ENCODE measurements around the gene MTHFSD.

Gene MTHFSD

DNA sequence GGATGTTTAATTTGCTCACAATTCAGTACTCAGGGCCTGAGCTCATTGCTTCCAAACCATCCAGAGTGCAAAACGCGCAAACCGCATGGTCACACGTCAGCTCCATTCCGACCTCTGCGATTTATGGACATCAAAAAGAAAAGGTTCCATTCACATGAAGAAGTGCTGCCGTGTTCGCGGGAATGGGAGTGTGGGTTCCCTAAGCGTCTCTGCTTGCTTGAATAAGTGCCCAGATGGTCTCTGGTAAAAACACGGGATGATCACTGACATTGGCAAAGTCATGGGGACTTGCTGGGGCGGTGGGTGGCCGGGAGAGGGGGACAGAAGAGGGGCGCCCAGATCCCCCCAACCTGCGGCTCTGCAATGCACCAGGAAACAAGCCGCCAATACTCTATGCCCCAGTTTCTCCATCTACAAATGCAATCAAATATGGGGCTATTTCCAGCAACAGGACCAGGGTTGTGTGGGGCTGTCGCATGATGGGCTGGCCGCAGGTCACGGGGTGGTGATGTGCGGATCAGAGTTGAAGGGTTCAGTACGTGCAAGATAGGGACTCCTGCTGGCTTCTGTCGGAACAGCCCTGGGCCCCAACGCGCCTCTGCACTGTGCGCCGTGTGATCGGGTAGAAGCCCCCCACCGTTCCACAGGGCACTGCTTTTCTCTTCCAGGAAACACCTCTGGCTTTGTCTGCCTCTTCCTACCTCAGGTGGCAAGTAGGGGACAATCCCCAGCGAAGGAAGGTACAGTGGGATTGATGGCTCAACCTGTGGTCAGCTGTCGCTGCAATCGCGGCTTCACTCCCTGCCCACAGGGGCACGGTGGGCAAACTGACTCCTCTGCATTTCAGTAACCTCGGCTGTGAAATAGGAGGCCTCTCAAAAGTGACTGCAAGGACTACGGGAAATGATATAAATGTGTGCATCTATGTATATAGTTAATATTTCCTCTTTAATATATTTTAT lies 33.5 kb downstream of the MTHFSD start:
- no peak overlapping the region for H3K27ac ChIP-seq (ENCODE audit: low read depth, low read length, severe bottlenecking)
- peaks cover 5% of the 10 kb centered on the region for H3K4me1 ChIP-seq (ENCODE audit: control insufficient read depth, insufficient read depth, low read length, poor library complexity, severe bottlenecking)
- 87 to 88% methylated on average over 25 to 28 of the region's 35 CpGs for WGBS, 2 experiments (ENCODE audit: insufficient coverage in 2 of 2)
- no peak overlapping the region for H3K4me3 ChIP-seq (ENCODE audit: extremely low read depth, insufficient read depth, low read length, poor library complexity, severe bottlenecking)
- H3K9me3 ChIP-seq (ENCODE audit: control insufficient read depth, low read length) = no peaks in the 10 kb centered on the region
- H3K36me3 ChIP-seq (ENCODE audit: control insufficient read depth, insufficient read depth, low read length) = no peaks in the 10 kb centered on the region

DNA sequence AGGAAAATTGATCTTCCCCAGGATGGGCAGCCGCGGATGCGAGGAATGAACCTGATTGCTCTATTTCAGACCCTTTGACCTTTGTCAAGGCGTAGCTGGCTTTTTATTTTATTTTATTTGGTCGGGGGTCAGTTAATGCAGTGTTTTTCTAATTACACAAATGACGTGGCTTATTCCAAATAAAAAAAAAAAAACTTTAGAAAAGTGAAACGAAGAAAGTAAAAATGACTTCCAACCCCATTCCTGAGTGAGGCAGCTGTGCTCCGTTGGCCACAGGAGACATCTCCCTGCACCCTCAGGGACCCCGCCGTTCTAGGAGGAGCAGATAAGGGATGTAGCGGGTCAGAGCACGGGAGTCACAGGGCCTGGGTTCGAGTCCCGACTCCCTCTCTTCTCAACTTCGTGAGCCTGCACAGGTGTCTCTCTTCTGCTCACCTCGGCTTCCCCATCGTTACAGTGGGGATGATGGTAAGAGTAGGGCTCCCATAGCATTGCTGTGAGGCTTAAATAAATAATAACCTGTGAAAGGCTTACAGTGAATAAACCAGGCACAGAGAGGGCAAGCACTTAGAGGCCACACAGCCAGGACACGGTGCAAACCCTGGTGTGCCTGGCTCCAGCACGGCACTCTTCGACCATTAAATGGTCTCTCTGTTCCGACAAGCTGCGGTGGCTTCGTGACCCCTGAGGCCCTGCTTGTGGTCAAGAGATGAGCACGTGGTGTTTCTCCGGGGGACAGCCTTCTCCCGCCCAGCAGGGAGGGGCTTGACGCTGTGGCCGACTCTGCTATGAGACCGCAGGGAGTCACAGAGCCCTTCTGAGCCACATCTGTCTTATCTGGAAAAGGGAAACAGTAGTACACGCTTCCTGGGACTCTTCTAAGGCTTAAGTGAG lies 34.5 kb downstream of the MTHFSD start:
- Histone ChIP-seq H3K9me3 (ENCODE audit: control insufficient read depth, low read length) (no peaks in the 10 kb centered on the region), H3K27ac (ENCODE audit: low read depth, low read length, severe bottlenecking) (no peak overlapping the region), H3K4me1 (ENCODE audit: control insufficient read depth, insufficient read depth, low read length, poor library complexity, severe bottlenecking) (peaks cover 8% of the 10 kb centered on the region), H3K36me3 (ENCODE audit: control insufficient read depth, insufficient read depth, low read length) (peaks cover under 1% of the 10 kb centered on the region), H3K4me3 (ENCODE audit: extremely low read depth, insufficient read depth, low read length, poor library complexity, severe bottlenecking) (no peak overlapping the region)
- WGBS, 2 experiments (ENCODE audit: insufficient coverage in 2 of 2) = 68 to 71% methylated on average over 20 to 24 of the region's 30 CpGs

DNA sequence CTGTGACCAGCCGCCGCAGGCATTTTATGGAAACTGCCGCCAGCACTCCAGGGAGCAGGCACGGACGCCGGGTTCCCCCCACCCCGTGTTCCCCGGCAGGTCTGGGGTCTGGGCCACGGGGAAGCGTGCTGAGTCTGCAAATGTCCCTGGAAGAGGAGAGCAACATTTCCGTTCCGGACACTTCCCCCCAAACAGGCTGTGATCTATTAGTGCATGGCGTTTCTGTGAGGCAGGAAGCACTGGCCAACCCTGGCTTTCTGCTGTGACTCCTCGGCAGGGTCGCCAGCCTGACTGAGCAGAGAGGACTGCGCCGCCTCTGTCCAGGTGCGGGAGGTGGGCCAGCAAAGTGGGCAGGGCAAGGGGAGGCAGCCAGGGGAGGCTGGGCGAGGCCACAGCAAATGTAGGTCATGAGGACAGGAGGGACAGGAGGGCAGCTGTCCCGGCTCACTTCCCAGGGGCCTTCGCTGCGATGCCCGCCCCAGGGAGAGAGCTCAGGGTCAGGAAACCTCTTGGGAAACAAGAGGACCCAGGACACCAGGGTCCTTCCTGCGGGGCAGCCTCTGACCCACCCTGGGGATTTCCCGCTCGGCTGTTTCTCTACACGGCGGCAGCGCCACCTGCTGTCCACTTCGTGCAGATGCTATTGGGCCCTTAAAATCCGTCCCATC lies 35.3 kb downstream of the MTHFSD start:
- no peaks in the 10 kb centered on the region for H3K9me3 ChIP-seq (ENCODE audit: control insufficient read depth, low read length)
- H3K27ac ChIP-seq (ENCODE audit: low read depth, low read length, severe bottlenecking) = no peak overlapping the region
- H3K36me3 ChIP-seq (ENCODE audit: control insufficient read depth, insufficient read depth, low read length) = peaks cover 8% of the 10 kb centered on the region
- H3K4me3 ChIP-seq (ENCODE audit: extremely low read depth, insufficient read depth, low read length, poor library complexity, severe bottlenecking) = no peak overlapping the region
- peaks cover 12% of the 10 kb centered on the region for H3K4me1 ChIP-seq (ENCODE audit: control insufficient read depth, insufficient read depth, low read length, poor library complexity, severe bottlenecking)
- 27 to 34% methylated on average over 28 to 31 of the region's 31 CpGs for WGBS, 2 experiments (ENCODE audit: insufficient coverage in 2 of 2)

DNA sequence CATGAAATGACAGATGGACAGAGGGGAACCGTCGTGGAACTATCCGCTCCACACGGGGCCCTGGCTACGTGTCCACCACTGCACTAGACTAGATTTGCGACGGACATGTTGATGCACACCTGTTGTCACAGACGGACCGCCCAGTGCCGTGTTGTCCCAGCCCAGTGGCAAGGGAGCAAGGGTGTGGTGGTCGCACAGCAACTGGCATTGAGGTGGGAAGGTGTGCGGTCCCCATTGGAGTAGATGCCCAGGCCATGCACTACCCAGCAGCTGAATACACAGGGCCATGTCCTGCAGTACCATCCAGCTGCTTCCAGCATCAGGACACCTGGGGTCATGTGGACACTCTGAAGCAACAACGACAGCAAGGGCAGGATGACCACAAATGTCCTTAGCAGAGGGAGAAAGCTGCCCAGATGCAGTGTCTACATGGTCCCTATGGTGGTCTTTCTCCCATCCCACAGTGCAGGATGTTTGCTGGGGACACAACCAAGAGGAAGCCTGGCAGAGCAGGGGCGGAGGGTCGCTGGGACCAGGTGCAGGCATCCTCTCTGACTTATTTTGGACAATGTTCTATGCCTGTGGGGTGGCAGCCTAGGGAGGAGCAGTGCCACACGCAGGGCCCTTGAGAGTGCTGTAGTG lies 35.9 kb downstream of the MTHFSD start:
- peaks cover 9% of the 10 kb centered on the region for H3K36me3 ChIP-seq (ENCODE audit: control insufficient read depth, insufficient read depth, low read length)
- WGBS, 2 experiments (ENCODE audit: insufficient coverage in 2 of 2) = 89 to 92% methylated on average over 16 of the region's 16 CpGs
- H3K4me1 ChIP-seq (ENCODE audit: control insufficient read depth, insufficient read depth, low read length, poor library complexity, severe bottlenecking) = peaks cover 12% of the 10 kb centered on the region
- H3K9me3 ChIP-seq (ENCODE audit: control insufficient read depth, low read length) = no peaks in the 10 kb centered on the region
- no peak overlapping the region for H3K27ac ChIP-seq (ENCODE audit: low read depth, low read length, severe bottlenecking)
- H3K4me3 ChIP-seq (ENCODE audit: extremely low read depth, insufficient read depth, low read length, poor library complexity, severe bottlenecking) = no peak overlapping the region

DNA sequence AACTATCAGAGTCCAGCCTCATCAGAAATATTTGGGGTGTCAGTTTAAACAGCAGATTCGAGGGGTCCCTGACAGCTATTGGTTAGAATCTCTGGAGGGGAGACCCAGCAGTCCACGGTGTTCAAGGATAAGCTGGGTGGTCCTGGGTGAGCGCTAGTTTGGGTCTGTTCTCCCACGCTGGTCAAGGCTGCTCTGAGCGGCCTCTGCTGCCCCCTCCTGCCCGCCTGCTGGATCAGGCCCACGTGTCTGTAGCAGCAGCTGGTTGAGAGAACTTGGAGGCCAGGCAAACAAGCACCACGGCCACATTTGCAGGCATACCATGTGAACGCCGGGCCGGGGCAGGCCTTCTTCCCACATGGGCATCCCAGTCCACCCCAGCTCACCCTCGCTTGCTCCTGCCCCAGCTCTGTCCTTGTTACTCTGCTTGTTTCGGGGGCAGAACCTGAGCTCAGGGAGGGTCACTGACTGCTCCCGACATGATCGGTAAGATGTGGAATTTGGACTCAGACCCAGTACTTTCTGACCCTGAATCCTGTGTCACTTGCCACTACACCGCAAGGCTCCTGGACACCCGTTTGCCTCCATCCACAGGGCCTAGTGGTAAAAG lies 37.3 kb downstream of the MTHFSD start:
- WGBS, 2 experiments (ENCODE audit: insufficient coverage in 2 of 2) = 30 to 36% methylated on average over 12 to 17 of the region's 17 CpGs
- Histone ChIP-seq H3K27ac (ENCODE audit: low read depth, low read length, severe bottlenecking) (peak overlapping the region; percentile 23), H3K4me3 (ENCODE audit: extremely low read depth, insufficient read depth, low read length, poor library complexity, severe bottlenecking) (no peak overlapping the region)

DNA sequence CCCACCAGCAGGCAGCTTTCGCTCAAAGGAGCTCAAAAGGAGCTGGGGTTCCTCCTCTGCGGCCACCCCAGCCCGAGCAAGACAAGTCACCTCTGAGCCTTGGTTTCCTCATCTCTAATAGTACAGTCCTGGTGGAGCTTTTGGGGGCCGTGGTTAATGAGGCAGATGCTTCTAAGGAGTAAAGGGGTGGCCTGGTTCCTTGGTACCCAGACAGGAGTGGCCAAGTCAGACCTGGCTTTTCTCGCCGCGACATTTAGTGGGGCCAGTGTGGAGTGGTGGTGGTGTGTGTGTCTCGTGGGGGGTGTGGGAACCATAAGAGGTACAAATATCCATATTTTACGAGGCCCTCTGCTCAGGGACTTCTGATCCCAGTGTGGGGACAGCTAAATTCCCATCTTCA lies 38.0 kb downstream of the MTHFSD start:
- Histone ChIP-seq H3K4me1 (ENCODE audit: control insufficient read depth, insufficient read depth, low read length, poor library complexity, severe bottlenecking) (peaks cover 12% of the 10 kb centered on the region), H3K36me3 (ENCODE audit: control insufficient read depth, insufficient read depth, low read length) (peaks cover 21% of the 10 kb centered on the region), H3K9me3 (ENCODE audit: control insufficient read depth, low read length) (no peaks in the 10 kb centered on the region), H3K27ac (ENCODE audit: low read depth, low read length, severe bottlenecking) (no peak overlapping the region), H3K4me3 (ENCODE audit: extremely low read depth, insufficient read depth, low read length, poor library complexity, severe bottlenecking) (no peak overlapping the region)
- WGBS, 2 experiments (ENCODE audit: insufficient coverage in 2 of 2) = 0 to 68% methylated on average over 1 to 3 of the region's 9 CpGs

More for the DNA sequence above, 37.3 kb downstream of the MTHFSD start:
- peaks cover 19% of the 10 kb centered on the region for H3K36me3 ChIP-seq (ENCODE audit: control insufficient read depth, insufficient read depth, low read length)
- no peaks in the 10 kb centered on the region for H3K9me3 ChIP-seq (ENCODE audit: control insufficient read depth, low read length)
- peaks cover 12% of the 10 kb centered on the region for H3K4me1 ChIP-seq (ENCODE audit: control insufficient read depth, insufficient read depth, low read length, poor library complexity, severe bottlenecking)

DNA sequence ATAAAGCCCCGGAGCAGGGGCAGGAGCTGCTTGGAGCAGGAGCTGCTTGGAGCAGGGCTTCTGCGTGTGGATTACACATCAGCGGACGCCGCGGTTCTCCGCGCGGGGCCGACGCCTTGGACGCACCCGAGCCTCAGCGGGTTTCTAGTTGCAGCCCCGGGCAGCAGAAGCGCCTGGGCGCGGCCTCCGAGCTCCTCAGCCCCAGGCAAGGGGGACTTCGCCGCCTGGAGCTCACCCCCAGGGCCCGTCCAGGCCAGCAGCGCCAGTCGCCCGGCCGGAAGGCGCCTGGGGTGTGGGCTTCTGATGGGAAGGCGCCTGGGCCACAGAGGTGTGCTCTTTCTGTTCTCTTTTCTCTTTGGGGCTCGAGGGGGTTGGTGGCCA lies 38.4 kb downstream of the MTHFSD start:
- Histone ChIP-seq H3K27ac (ENCODE audit: low read depth, low read length, severe bottlenecking) (peak overlapping the region; percentile 43), H3K4me3 (ENCODE audit: extremely low read depth, insufficient read depth, low read length, poor library complexity, severe bottlenecking) (peak overlapping the region; percentile 72), H3K36me3 (ENCODE audit: control insufficient read depth, insufficient read depth, low read length) (peaks cover 21% of the 10 kb centered on the region), H3K4me1 (ENCODE audit: control insufficient read depth, insufficient read depth, low read length, poor library complexity, severe bottlenecking) (peaks cover 12% of the 10 kb centered on the region), H3K9me3 (ENCODE audit: control insufficient read depth, low read length) (no peaks in the 10 kb centered on the region)
- 2 to 6% methylated on average over 19 to 27 of the region's 29 CpGs for WGBS, 2 experiments (ENCODE audit: insufficient coverage in 2 of 2)

DNA sequence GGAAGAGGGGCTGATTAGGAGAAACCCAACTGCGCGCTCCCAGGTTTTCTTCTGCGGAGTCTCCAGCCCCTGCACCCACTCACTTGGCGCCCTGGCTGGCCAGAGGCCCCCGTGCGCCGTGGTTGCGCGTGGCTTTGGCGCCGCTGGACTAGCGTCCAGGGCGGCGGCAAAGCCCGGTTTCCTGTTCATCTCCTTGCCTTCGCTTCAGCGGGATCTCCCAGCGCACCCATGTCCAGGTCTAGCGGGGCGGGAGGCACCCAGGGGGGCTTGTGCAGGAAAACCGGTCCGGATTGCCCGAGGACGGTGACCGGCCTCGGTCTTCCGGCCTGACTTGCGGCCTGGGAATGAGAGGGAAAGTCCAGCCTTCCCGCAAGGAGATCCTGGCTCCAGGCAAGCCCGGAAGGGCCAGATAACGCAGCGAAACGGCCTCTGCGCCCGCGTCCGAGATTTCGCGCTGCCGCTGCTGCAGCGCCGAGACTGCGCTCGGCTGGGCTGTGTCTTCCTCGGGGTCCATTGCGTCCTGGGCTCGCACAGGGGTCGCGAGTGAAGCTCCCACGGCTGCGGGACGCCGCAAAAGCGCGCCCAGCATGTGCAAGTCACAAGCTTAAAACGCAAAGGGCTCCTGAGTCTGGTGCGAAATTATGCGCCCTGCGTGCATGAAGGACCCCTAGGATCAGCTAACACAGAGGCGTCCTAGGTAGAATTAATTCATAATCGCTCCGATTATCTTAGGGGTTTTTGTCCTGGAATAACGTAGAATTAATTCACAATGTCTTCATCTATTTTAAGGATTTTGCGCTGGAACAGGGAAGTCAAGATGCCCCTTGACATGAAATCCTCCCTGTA lies 39.0 kb downstream of the MTHFSD start:
- no peaks in the 10 kb centered on the region for H3K9me3 ChIP-seq (ENCODE audit: control insufficient read depth, low read length)
- H3K36me3 ChIP-seq (ENCODE audit: control insufficient read depth, insufficient read depth, low read length) = peaks cover 21% of the 10 kb centered on the region
- peak overlapping the region; percentile 72 for H3K4me3 ChIP-seq (ENCODE audit: extremely low read depth, insufficient read depth, low read length, poor library complexity, severe bottlenecking)
- 2 to 3% methylated on average over 58 to 59 of the region's 64 CpGs for WGBS, 2 experiments (ENCODE audit: insufficient coverage in 2 of 2)
- H3K4me1 ChIP-seq (ENCODE audit: control insufficient read depth, insufficient read depth, low read length, poor library complexity, severe bottlenecking) = peaks cover 12% of the 10 kb centered on the region
- H3K27ac ChIP-seq (ENCODE audit: low read depth, low read length, severe bottlenecking) = peak overlapping the region; percentile 53

DNA sequence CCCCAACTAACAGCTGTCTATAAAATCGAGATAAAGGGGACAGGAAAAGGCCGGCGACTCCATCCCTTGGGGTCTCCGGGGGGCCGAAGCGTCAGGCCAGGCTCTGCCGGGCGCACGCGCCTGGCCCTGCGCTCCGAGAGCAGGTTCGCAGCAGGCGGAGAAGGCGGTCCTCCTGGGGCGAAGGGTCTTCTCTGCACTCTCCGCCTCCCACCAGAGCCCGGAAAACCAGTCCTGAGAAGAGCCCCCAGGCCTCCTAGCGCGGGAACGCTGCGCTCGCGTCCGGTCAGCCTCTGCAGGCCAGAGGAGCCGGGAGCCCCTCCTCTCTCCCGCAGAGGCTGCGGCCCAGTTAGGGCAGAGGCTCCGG lies 39.6 kb downstream of the MTHFSD start:
- Histone ChIP-seq H3K4me1 (ENCODE audit: control insufficient read depth, insufficient read depth, low read length, poor library complexity, severe bottlenecking) (peaks cover 12% of the 10 kb centered on the region), H3K36me3 (ENCODE audit: control insufficient read depth, insufficient read depth, low read length) (peaks cover 21% of the 10 kb centered on the region), H3K27ac (ENCODE audit: low read depth, low read length, severe bottlenecking) (peak overlapping the region; percentile 53), H3K4me3 (ENCODE audit: extremely low read depth, insufficient read depth, low read length, poor library complexity, severe bottlenecking) (peak overlapping the region; percentile 72), H3K9me3 (ENCODE audit: control insufficient read depth, low read length) (no peaks in the 10 kb centered on the region)
- WGBS, 2 experiments (ENCODE audit: insufficient coverage in 2 of 2) = 1 to 2% methylated on average over 18 to 26 of the region's 29 CpGs
